ENCODE data around the gene ALDH3A2.

- TF ChIP-seq REST (IDR thresholded peaks at IDR 0.05) (no peak), CTCF (IDR thresholded peaks at IDR 0.05; ENCODE audit: low read depth, low read length, missing input control) (no peak), HNF4G (IDR thresholded peaks at IDR 0.05) (no peak)
These were observed 5.9 kb downstream of the ALDH3A2 start for GRCh38 chr17:19654342-19654886.

Measured in liver (tissue), 3 donors.